B cell (primary cell): Measurements from ENCODE around the gene GRID2. TPM values are rescaled to one million over a fixed set of nuclear protein-coding genes. Genes with fewer than 3 reads are reported as not detected.

Source experiments
- ATAC-seq: fragments of 200-7000 bp; cut with Tn5 transposase; one replicate; pipeline ENCODE4 v1.10.0; 2021; ENCODE audit warnings: low read depth, mild to moderate bottlenecking, moderate number of reproducible peaks, moderate library complexity
- CTCF ChIA-PET: fragments of 350-600 bp; sonication (Branson Sonifier 250); formaldehyde crosslinking; loops from one replicate; lab custom pipeline; 2021; ENCODE audit warnings: antibody characterized with exemption, inconsistent platforms; lab: Charles Lee
- POLR2A ChIA-PET: fragments of 350-600 bp; sonication (Branson Sonifier 250); formaldehyde crosslinking; loops from one replicate; lab custom pipeline; 2021; ENCODE audit warnings: antibody characterized with exemption; lab: Charles Lee
- DNase-seq: peaks from one replicate; pipeline ENCODE4 v3.0.0; 2013
- H2AFZ ChIP-seq: 2 replicates; pipeline ENCODE4 v1.6.1; 2012; ENCODE audit warnings: mild to moderate bottlenecking, low read depth, low read length; ENCODE audit not compliant: insufficient read depth, poor library complexity, severe bottlenecking
- H3K27ac ChIP-seq, 2 donors: 1 replicate in 1 of 2; 2 replicates in 1 of 2; pipeline ENCODE4 v1.5.1; 2012 to 2013; ENCODE audit warnings: low read length in 2 of 2, mild to moderate bottlenecking in 2 of 2, moderate library complexity in 1 of 2
- H3K27me3 ChIP-seq, 4 experiments: fragments of 200-600 bp in 1 of 4; sonication (generic) in 1 of 4; replicated peaks in 1 of 4; 1 replicate in 2 of 4; 2 replicates in 2 of 4; pipeline versions ENCODE4 v1.6.1 to v1.7.0; 2013 to 2016; ENCODE audit warnings: low read length in 3 of 4, mild to moderate bottlenecking in 2 of 4, mixed read lengths in 1 of 4, moderate library complexity in 1 of 4; ENCODE audit not compliant: insufficient read depth in 4 of 4, control insufficient read depth in 3 of 4; ENCODE audit errors: control extremely low read depth in 1 of 4
- H3K36me3 ChIP-seq, 2 experiments: replicated peaks in 1 of 2; 1 replicate in 1 of 2; 2 replicates in 1 of 2; pipeline versions ENCODE4 v1.6.1 to v1.7.1; 2013; ENCODE audit warnings: low read length in 1 of 2; ENCODE audit not compliant: insufficient read depth in 2 of 2, control insufficient read depth in 1 of 2; ENCODE audit errors: control extremely low read depth in 1 of 2, extremely low read depth in 1 of 2
- H3K4me1 ChIP-seq, 2 donors: fragments of 200-600 bp in 1 of 2; sonication (generic) in 1 of 2; 1 replicate in 1 of 2; 2 replicates in 1 of 2; pipeline versions ENCODE4 v1.5.1 to v1.6.1; 2013 to 2017; ENCODE audit warnings: low read length in 2 of 2; ENCODE audit not compliant: control insufficient read depth in 2 of 2, insufficient read depth in 2 of 2
- H3K4me2 ChIP-seq: replicated peaks from 2 replicates; pipeline ENCODE3; 2012; ENCODE audit warnings: mild to moderate bottlenecking, low read depth, low read length; ENCODE audit not compliant: poor library complexity, severe bottlenecking
- H3K4me3 ChIP-seq, 5 experiments: fragments of 200-600 bp in 1 of 5; sonication (generic) in 1 of 5; 1 replicate in 3 of 5; 2 replicates in 2 of 5; pipeline versions ENCODE4 v1.5.1 to v1.7.0; 2011 to 2016; ENCODE audit warnings: low read length in 4 of 5, mild to moderate bottlenecking in 4 of 5, low read depth in 2 of 5, control low read depth in 1 of 5, moderate library complexity in 1 of 5; ENCODE audit not compliant: insufficient read depth in 1 of 5; ENCODE audit errors: control extremely low read depth in 1 of 5, extremely low read depth in 1 of 5
- H3K79me2 ChIP-seq: fragments of 200-600 bp; sonication (generic); one replicate; pipeline ENCODE4 v1.6.0; 2016; ENCODE audit warnings: low read length; ENCODE audit not compliant: control insufficient read depth, insufficient read depth
- H3K9ac ChIP-seq: fragments of 200-600 bp; sonication (generic); 2 replicates; pipeline ENCODE4 v1.6.1; 2017; ENCODE audit warnings: mild to moderate bottlenecking, low read length, moderate library complexity
- H3K9me3 ChIP-seq, 3 donors: one replicate each; pipeline versions ENCODE4 v1.6.1 to v1.7.1; 2013; ENCODE audit warnings: low read length in 2 of 3; ENCODE audit not compliant: control insufficient read depth in 2 of 3, insufficient read depth in 1 of 3; ENCODE audit errors: control extremely low read depth in 1 of 3
- H4K20me1 ChIP-seq: 2 replicates; pipeline ENCODE4 v1.6.0; 2012; ENCODE audit warnings: mild to moderate bottlenecking, low read length; ENCODE audit not compliant: insufficient read depth, control insufficient read depth, poor library complexity, severe bottlenecking
- H3K27ac Mint-ChIP-seq: one replicate; pipeline ENCODE4 v1.8.0; 2021; ENCODE audit warnings: mixed read lengths
- H3K27me3 Mint-ChIP-seq: one replicate; pipeline ENCODE4 v1.8.0; 2021; ENCODE audit warnings: mixed read lengths
- H3K4me1 Mint-ChIP-seq: one replicate; pipeline ENCODE4 v1.8.0; 2021; ENCODE audit warnings: mixed read lengths
- H3K4me3 Mint-ChIP-seq: one replicate; pipeline ENCODE4 v1.8.0; 2021; ENCODE audit warnings: mixed read lengths
- H3K9me3 Mint-ChIP-seq: one replicate; pipeline ENCODE4 v1.8.0; 2022; ENCODE audit warnings: mixed read lengths; ENCODE audit not compliant: insufficient read depth
- CTCF ChIP-seq: fragments of 200-600 bp; IDR thresholded peaks from one replicate; pipeline ENCODE4 v1.8.0; 2022; ENCODE audit warnings: antibody characterized with exemption, mild to moderate bottlenecking
- EZH2 ChIP-seq: IDR thresholded peaks from 2 replicates; pipeline ENCODE4 v1.6.1; 2012; ENCODE audit warnings: borderline replicate concordance, low read depth, mild to moderate bottlenecking, moderate library complexity, low read length; ENCODE audit not compliant: insufficient read depth, poor library complexity, severe bottlenecking
- WGBS: methylation state at CpG from one replicate; pipeline ENCODE4 v1.1.5; 2013; ENCODE audit warnings: missing lambda C conversion rate; ENCODE audit not compliant: insufficient coverage; 5-methylcytosine and 5-hydroxymethylcytosine counted together
- intact Hi-C: fragments of 100-400 bp; cut with micrococcal nuclease; formaldehyde crosslinking; loops from one replicate; pipeline ENCODE4 v1.10.0; 2022
- polyA plus RNA-seq: library from polyadenylated mRNA; depleted of rRNA; stranded (reverse); fragments of >200 nt; gene quantifications from 2 replicates; pipeline ENCODE4 v1.2.3, GENCODE V29; 2012
- total RNA-seq, 2 donors: library from RNA; stranded (reverse); fragments of 120-200 nt in 1 of 2; gene quantifications; 1 replicate in 1 of 2; 2 replicates in 1 of 2; pipeline versions ENCODE4 v1.2.3 to v1.2.4, GENCODE V29; 2013 to 2022

Gene GRID2
- total and polyA plus RNA-seq, 2 donors (not counting 1 experiment from before 2014, with no cell fraction given) = not detected

- H2AFZ ChIP-seq = no peak overlapping the region
- H3K9ac ChIP-seq = no peak overlapping the region
- no peaks in the 10 kb centered on the region for H3K4me1 ChIP-seq
- DNase-seq = no peak
- no peaks in the 10 kb centered on the region for H3K79me2 ChIP-seq
- H3K4me2 ChIP-seq = no peak overlapping the region
- H3K4me1 Mint-ChIP-seq = no peaks in the 10 kb centered on the region
- WGBS = no CpG with 5 or more reads among the region's 2 CpGs
- ATAC-seq = no peak
- POLR2A ChIA-PET = no interaction called here
- H3K4me3 Mint-ChIP-seq = no peak overlapping the region
- CTCF ChIA-PET = no interaction called here
- intact Hi-C loops = no loop called here
- H3K27me3 ChIP-seq = no peaks in the 10 kb centered on the region
- no peaks in the 10 kb centered on the region for H3K36me3 ChIP-seq
- no peaks in the 10 kb centered on the region for H3K9me3 Mint-ChIP-seq
- H4K20me1 ChIP-seq = no peaks in the 10 kb centered on the region
- no peaks in the 10 kb centered on the region for H3K9me3 ChIP-seq
- no peak overlapping the region for H3K4me3 ChIP-seq
- no peak overlapping the region for H3K27ac ChIP-seq
- TF ChIP-seq EZH2 (no peak), CTCF (no peak)
- no peak overlapping the region for H3K27ac Mint-ChIP-seq
- H3K27me3 Mint-ChIP-seq = no peaks in the 10 kb centered on the region
Measured at GRCh38 chr4:93065790-93066189, 762.0 kb downstream of the GRID2 start.

GRCh38 chr4:93066749-93067148 lies 763.0 kb downstream of the GRID2 start:
- no peaks in the 10 kb centered on the region for H3K9me3 Mint-ChIP-seq
- H4K20me1 ChIP-seq = no peaks in the 10 kb centered on the region
- H3K27me3 Mint-ChIP-seq = no peaks in the 10 kb centered on the region
- no peaks in the 10 kb centered on the region for H3K79me2 ChIP-seq
- TF ChIP-seq EZH2 (no peak), CTCF (no peak)
- H3K27me3 ChIP-seq = no peaks in the 10 kb centered on the region
- CTCF ChIA-PET = no interaction called here
- no peak overlapping the region for H3K27ac ChIP-seq
- no peak overlapping the region for H3K4me2 ChIP-seq
- H3K4me3 Mint-ChIP-seq = no peak overlapping the region
- DNase-seq = no peak
- no CpG with 5 or more reads among the region's 1 CpG for WGBS
- no peak overlapping the region for H3K4me3 ChIP-seq
- H3K4me1 ChIP-seq = no peaks in the 10 kb centered on the region
- ATAC-seq = no peak
- H3K4me1 Mint-ChIP-seq = no peaks in the 10 kb centered on the region
- POLR2A ChIA-PET = no interaction called here
- no peak overlapping the region for H3K27ac Mint-ChIP-seq
- H3K36me3 ChIP-seq = no peaks in the 10 kb centered on the region
- intact Hi-C loops = no loop called here
- H3K9ac ChIP-seq = no peak overlapping the region
- no peak overlapping the region for H2AFZ ChIP-seq
- no peaks in the 10 kb centered on the region for H3K9me3 ChIP-seq
